ENCODE results near the gene NAPEPLD.

Gene NAPEPLD

GRCh38 chr7:103143868-103144267 is 5.0 kb downstream of the NAPEPLD start:
- Histone ChIP-seq H3K27me3 (replicated peaks; ENCODE audit: control insufficient read depth, insufficient read depth, low read length, poor library complexity, severe bottlenecking) (no peaks in the 10 kb centered on the region), H3K4me3 (ENCODE audit: insufficient read depth, low read depth, low read length, poor library complexity, severe bottlenecking) (no peak overlapping the region), H3K27ac (ENCODE audit: insufficient read depth, low read length, poor library complexity, severe bottlenecking) (no peak overlapping the region), H3K9me3 (ENCODE audit: control insufficient read depth, low read length) (no peaks in the 10 kb centered on the region), H3K4me1 (ENCODE audit: control insufficient read depth, insufficient read depth, low read length, poor library complexity, severe bottlenecking) (no peaks in the 10 kb centered on the region), H3K36me3 (ENCODE audit: control insufficient read depth, insufficient read depth, low read length) (no peaks in the 10 kb centered on the region)
- DNase-seq = no peak

DNA sequence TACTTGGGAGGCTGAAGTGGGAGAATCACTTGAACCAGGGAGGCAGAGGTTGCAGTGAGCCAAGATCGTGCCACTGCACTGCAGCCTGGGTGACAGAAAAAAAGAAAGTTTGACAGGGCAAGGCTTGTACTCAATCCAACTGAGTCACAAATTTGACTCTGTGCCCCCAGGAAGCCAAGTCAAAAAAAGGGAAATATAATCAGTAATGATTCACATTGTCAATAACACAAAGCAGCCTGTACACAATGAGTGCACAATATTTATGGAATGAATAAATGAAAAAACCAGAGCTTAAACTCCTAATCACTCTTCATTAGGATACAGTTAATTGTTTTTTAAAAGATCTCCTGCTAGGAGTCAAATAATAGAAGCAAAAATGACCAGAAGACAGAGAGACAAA is 6.4 kb downstream of the NAPEPLD start:
- Histone ChIP-seq H3K4me3 (ENCODE audit: insufficient read depth, low read depth, low read length, poor library complexity, severe bottlenecking) (no peak overlapping the region), H3K36me3 (ENCODE audit: control insufficient read depth, insufficient read depth, low read length) (no peaks in the 10 kb centered on the region), H3K4me1 (ENCODE audit: control insufficient read depth, insufficient read depth, low read length, poor library complexity, severe bottlenecking) (no peaks in the 10 kb centered on the region), H3K27me3 (replicated peaks; ENCODE audit: control insufficient read depth, insufficient read depth, low read length, poor library complexity, severe bottlenecking) (no peaks in the 10 kb centered on the region), H3K9me3 (ENCODE audit: control insufficient read depth, low read length) (no peaks in the 10 kb centered on the region), H3K27ac (ENCODE audit: insufficient read depth, low read length, poor library complexity, severe bottlenecking) (no peak overlapping the region)
- DNase-seq = no peak

GRCh38 chr7:103141753-103142404 is 7.0 kb downstream of the NAPEPLD start:
- H3K9me3 ChIP-seq (ENCODE audit: control insufficient read depth, low read length) = no peaks in the 10 kb centered on the region
- no peak overlapping the region for H3K27ac ChIP-seq (ENCODE audit: insufficient read depth, low read length, poor library complexity, severe bottlenecking)
- no peak for DNase-seq

DNA sequence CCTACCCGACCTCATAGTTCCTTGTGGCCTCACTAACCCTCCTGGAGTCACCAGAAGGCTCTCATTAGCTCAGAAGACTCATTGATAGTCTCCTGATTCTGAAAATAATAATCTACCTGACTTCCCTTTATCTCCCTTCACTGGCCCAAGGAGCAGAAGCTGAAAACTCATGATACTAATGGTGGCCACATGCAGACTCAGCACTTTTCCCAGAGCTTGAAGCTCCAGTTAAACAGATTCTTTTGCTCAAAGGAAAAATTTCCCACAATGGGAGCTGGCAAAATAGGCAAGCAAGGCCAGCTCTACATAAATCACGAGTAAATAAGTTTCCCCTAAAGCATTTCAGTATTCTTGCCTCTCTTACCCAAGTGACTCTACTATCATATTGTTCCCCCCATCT is 8.2 kb downstream of the NAPEPLD start:
- Histone ChIP-seq H3K9me3 (ENCODE audit: control insufficient read depth, low read length) (no peaks in the 10 kb centered on the region), H3K27me3 (replicated peaks; ENCODE audit: control insufficient read depth, insufficient read depth, low read length, poor library complexity, severe bottlenecking) (no peaks in the 10 kb centered on the region), H3K4me3 (ENCODE audit: insufficient read depth, low read depth, low read length, poor library complexity, severe bottlenecking) (no peak overlapping the region), H3K27ac (ENCODE audit: insufficient read depth, low read length, poor library complexity, severe bottlenecking) (no peak overlapping the region), H3K36me3 (ENCODE audit: control insufficient read depth, insufficient read depth, low read length) (no peaks in the 10 kb centered on the region), H3K4me1 (ENCODE audit: control insufficient read depth, insufficient read depth, low read length, poor library complexity, severe bottlenecking) (no peaks in the 10 kb centered on the region)
- DNase-seq = no peak

More at GRCh38 chr7:103141753-103142404, 7.0 kb downstream of the NAPEPLD start:
- H3K36me3 ChIP-seq (ENCODE audit: control insufficient read depth, insufficient read depth, low read length) = no peaks in the 10 kb centered on the region
- H3K27me3 ChIP-seq (replicated peaks; ENCODE audit: control insufficient read depth, insufficient read depth, low read length, poor library complexity, severe bottlenecking) = no peaks in the 10 kb centered on the region
- no peak overlapping the region for H3K4me3 ChIP-seq (ENCODE audit: insufficient read depth, low read depth, low read length, poor library complexity, severe bottlenecking)
- no peaks in the 10 kb centered on the region for H3K4me1 ChIP-seq (ENCODE audit: control insufficient read depth, insufficient read depth, low read length, poor library complexity, severe bottlenecking)

GRCh38 chr7:103140061-103140460 is 8.8 kb downstream of the NAPEPLD start:
- no peak for DNase-seq
- Histone ChIP-seq H3K4me1 (ENCODE audit: control insufficient read depth, insufficient read depth, low read length, poor library complexity, severe bottlenecking) (no peaks in the 10 kb centered on the region), H3K36me3 (ENCODE audit: control insufficient read depth, insufficient read depth, low read length) (no peaks in the 10 kb centered on the region), H3K27ac (ENCODE audit: insufficient read depth, low read length, poor library complexity, severe bottlenecking) (no peak overlapping the region), H3K27me3 (replicated peaks; ENCODE audit: control insufficient read depth, insufficient read depth, low read length, poor library complexity, severe bottlenecking) (no peaks in the 10 kb centered on the region), H3K4me3 (ENCODE audit: insufficient read depth, low read depth, low read length, poor library complexity, severe bottlenecking) (no peak overlapping the region), H3K9me3 (ENCODE audit: control insufficient read depth, low read length) (no peaks in the 10 kb centered on the region)

- Histone ChIP-seq H3K36me3 (ENCODE audit: control insufficient read depth, insufficient read depth, low read length) (no peaks in the 10 kb centered on the region), H3K27ac (ENCODE audit: insufficient read depth, low read length, poor library complexity, severe bottlenecking) (no peak overlapping the region), H3K4me3 (ENCODE audit: insufficient read depth, low read depth, low read length, poor library complexity, severe bottlenecking) (no peak overlapping the region), H3K4me1 (ENCODE audit: control insufficient read depth, insufficient read depth, low read length, poor library complexity, severe bottlenecking) (no peaks in the 10 kb centered on the region), H3K9me3 (ENCODE audit: control insufficient read depth, low read length) (no peaks in the 10 kb centered on the region), H3K27me3 (replicated peaks; ENCODE audit: control insufficient read depth, insufficient read depth, low read length, poor library complexity, severe bottlenecking) (no peaks in the 10 kb centered on the region)
- DNase-seq = no peak
Observed at GRCh38 chr7:103134836-103135554, 13.9 kb downstream of the NAPEPLD start.

GRCh38 chr7:103132995-103133688 is 15.8 kb downstream of the NAPEPLD start:
- peaks cover 6% of the 10 kb centered on the region for H3K36me3 ChIP-seq (ENCODE audit: control insufficient read depth, insufficient read depth, low read length)
- H3K4me3 ChIP-seq (ENCODE audit: insufficient read depth, low read depth, low read length, poor library complexity, severe bottlenecking) = no peak overlapping the region
- no peaks in the 10 kb centered on the region for H3K27me3 ChIP-seq (replicated peaks; ENCODE audit: control insufficient read depth, insufficient read depth, low read length, poor library complexity, severe bottlenecking)
- no peak overlapping the region for H3K27ac ChIP-seq (ENCODE audit: insufficient read depth, low read length, poor library complexity, severe bottlenecking)
- no peak for DNase-seq
- no peaks in the 10 kb centered on the region for H3K4me1 ChIP-seq (ENCODE audit: control insufficient read depth, insufficient read depth, low read length, poor library complexity, severe bottlenecking)
- H3K9me3 ChIP-seq (ENCODE audit: control insufficient read depth, low read length) = no peaks in the 10 kb centered on the region

- DNase-seq = no peak
- Histone ChIP-seq H3K27me3 (replicated peaks; ENCODE audit: control insufficient read depth, insufficient read depth, low read length, poor library complexity, severe bottlenecking) (no peaks in the 10 kb centered on the region), H3K27ac (ENCODE audit: insufficient read depth, low read length, poor library complexity, severe bottlenecking) (no peak overlapping the region), H3K4me1 (ENCODE audit: control insufficient read depth, insufficient read depth, low read length, poor library complexity, severe bottlenecking) (no peaks in the 10 kb centered on the region), H3K9me3 (ENCODE audit: control insufficient read depth, low read length) (no peaks in the 10 kb centered on the region), H3K36me3 (ENCODE audit: control insufficient read depth, insufficient read depth, low read length) (peaks cover 12% of the 10 kb centered on the region), H3K4me3 (ENCODE audit: insufficient read depth, low read depth, low read length, poor library complexity, severe bottlenecking) (no peak overlapping the region)
Observed at GRCh38 chr7:103130901-103131624, 17.8 kb downstream of the NAPEPLD start.

DNA sequence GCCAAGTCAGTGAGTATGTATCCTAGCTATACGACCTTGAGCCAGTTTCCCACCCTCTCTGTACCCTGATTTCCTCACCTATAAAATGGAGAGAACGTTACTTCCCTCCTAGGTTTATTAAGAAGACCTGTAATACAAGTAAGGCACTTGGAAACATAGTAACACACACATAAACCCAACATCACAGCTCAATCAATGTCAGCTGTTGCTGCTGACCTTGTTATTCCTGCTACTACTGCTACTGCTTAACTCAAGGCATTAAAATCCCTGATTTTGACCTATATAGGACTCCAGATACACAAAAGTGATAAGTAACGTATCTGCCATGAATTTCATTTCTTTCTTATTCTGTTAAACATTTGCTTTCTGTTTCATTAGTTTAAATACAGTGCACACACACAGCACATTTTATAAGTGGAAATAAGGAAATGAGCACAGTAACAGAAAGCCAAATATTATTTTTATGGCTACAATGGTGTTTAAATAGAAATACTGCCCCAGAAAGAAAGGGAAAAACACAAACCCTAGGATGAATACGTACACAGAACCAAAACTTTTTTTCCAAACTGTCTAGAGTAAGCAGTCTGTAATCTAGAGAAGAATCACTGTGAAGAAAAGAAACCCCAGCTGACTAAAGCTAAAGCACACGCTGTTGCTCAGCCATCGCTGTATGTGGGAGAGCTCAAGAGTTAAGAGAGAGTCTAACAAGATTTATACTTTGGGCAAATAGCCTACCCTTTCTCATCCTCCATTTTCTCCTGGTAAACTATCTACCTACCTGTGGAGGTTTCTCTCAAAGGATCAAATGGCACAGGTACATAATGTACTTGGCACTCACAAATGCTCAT is 19.0 kb downstream of the NAPEPLD start:
- H3K4me3 ChIP-seq (ENCODE audit: insufficient read depth, low read depth, low read length, poor library complexity, severe bottlenecking) = no peak overlapping the region
- no peaks in the 10 kb centered on the region for H3K27me3 ChIP-seq (replicated peaks; ENCODE audit: control insufficient read depth, insufficient read depth, low read length, poor library complexity, severe bottlenecking)
- no peaks in the 10 kb centered on the region for H3K9me3 ChIP-seq (ENCODE audit: control insufficient read depth, low read length)
- peaks cover 12% of the 10 kb centered on the region for H3K36me3 ChIP-seq (ENCODE audit: control insufficient read depth, insufficient read depth, low read length)
- DNase-seq = no peak
- H3K4me1 ChIP-seq (ENCODE audit: control insufficient read depth, insufficient read depth, low read length, poor library complexity, severe bottlenecking) = no peaks in the 10 kb centered on the region
- no peak overlapping the region for H3K27ac ChIP-seq (ENCODE audit: insufficient read depth, low read length, poor library complexity, severe bottlenecking)

Data from effector memory CD4-positive, alpha-beta T cell (primary cell).